ENCODE measurements around the gene RPIA.
"Not testable (repeated sequence)": the region's sequence is repeated elsewhere in the genome, so short reads cannot be mapped to it uniquely, and the experiment has no call there.

The RPIA gene

GRCh38 chr2:88737385-88737784, 45.9 kb downstream of the RPIA start:
- no peak for DNase-seq

DNA sequence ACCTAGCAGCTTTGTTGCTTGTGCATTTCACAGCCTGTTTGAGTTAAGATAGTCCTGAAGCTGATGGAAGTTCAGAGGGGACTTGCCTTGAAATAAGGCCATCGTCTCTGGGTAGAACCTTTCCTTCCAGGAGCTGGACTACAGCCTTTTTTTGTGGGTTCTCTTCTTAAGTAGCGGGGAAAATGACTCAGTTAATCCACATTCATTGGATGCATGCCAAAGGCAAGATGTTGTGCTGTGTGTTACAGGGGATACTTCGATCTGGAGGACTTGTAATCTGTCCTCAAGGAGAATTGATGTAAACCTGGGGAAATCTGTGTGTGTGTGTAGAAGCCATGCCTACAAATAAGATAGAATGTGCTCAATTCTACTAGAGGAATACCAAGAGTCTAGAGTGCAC, 46.8 kb downstream of the RPIA start:
- peak; percentile 48 for DNase-seq

DNA sequence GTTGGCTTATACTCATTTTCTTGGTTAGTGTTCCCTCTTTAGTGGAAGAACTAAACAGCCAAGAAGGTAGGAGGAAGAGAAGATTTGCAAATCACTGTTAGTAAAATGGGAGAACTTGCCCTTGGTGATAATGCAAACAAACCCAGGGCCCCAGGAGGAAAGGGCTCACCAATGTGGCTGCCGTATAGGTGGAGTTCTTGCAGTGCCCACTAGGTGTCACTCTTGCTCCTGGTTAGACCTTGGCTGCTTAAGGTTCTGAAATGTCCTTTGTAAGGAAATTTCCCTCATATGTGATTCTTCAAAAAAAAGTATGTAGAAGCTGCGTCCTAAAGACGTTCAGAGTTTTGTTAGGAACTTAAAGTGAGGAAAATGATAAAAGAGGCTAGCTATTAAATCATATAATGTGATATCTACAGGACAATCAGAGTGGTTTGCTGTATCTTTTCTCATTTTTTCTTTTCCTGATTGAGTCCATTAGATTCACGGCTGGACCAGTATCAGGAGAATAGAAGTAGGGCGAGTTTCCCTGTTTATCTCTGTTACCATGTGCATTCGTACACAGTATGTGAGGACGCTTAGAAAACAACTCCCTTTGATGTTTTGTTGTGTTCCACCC, 48.6 kb downstream of the RPIA start:
- peak; percentile 56 for DNase-seq

DNA sequence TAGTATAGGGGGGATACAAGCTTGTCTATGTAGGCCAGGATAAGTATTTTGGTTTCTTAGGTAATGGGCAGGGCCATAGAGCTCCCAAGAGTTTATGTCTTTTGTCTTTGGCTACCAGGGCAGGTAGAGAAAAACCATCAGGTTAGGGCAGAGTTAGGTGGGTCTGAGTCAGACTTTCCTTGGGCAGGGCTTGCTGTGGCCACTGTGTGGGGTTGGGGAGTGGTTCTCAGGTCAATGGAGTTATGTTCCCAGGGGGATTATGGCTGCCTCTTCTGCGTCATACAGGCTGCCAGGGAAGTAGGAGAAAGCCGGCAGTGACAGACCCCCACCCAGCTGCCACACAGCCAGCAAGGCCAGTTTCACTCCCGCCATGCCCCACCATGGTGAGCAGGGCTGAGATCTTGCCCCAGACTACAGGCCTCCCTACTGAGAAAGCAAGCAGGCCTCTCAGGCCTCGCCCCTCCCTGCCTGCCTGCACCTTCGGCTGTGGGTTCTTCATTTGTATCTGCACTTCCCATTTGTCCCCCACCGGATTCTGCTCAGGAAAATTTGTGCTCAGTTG, 55.5 kb downstream of the RPIA start:
- DNase-seq = no peak

DNA sequence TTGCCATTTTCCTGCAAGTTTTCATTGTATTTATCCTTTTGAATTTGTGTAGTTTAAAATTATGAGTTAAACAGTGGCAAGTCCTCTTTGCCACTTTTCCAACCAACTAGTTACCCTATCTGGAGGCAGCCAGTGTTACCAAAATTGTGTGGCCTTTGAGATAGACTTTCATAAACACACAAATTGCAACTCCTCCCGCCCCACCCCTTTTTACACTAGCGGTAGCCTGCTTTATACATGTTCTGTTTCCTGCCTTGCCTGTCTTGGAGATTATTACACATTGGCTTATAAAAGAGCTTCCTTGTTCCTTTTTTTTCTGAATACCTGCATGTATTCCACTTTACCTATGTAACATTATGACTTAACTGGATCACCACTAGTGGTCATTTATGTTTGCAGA, 56.5 kb downstream of the RPIA start:
- DNase-seq = no peak

GRCh38 chr2:88751768-88752167, 60.3 kb downstream of the RPIA start:
- DNase-seq = no peak

DNA sequence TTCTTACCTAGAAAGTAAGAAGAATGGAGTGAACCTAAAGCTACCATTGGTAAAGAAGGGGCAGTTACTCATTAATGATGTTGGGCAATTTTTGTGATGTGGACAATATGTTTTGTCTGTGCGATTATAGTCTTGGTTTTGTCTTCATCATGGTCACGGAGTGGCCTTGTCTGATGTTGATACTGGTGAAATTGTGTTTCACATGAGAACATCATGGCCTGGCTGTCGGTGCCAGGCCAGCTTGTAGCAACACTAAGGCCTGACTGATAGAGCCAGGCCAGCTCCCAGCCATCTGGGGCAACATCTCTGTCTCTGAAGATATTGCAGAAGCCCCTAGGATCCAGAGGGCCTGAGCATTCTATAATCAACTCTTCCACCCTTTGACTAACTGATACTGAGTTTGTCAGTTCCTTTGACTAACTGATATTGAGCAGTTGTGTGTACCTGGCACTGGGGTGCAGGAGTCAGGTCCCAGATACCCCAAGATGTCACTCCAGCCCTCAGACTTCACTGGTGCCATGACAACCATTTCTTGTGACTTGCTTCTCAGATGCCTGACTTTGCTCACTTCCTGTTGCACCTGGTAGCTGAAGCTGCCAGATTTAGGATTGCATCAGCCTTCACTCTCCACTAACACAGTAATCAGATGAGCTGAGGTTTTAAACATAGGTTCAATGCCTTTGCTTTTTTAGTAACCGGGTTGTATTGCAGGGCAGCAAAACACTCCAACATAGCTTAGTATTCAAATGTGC, 62.5 kb downstream of the RPIA start:
- no peak for DNase-seq

- no peak for DNase-seq
Observed at GRCh38 chr2:88754585-88755320, 63.3 kb downstream of the RPIA start.

GRCh38 chr2:88755836-88756235, 64.4 kb downstream of the RPIA start:
- DNase-seq = no peak

DNA sequence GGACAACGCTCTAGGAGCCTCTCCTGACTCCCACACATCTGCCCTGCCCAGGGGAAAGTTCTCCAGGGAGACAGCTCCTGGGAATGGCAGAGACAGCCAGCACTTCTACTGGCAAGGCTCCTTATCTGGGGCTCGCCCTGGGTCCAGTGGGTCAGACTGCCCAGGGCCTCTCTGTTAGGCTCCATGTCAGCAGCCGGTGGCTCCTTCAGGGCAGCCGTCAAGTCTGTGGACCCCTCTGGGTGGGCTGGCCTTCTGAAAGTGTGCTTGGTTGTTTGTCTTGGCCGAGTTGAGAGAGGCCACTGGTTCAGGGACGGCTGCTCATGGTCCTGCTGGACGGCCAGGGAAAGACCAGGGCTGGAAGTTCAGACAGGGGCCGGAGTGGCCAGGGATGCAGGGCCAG, 65.6 kb downstream of the RPIA start:
- DNase-seq = no peak

DNA sequence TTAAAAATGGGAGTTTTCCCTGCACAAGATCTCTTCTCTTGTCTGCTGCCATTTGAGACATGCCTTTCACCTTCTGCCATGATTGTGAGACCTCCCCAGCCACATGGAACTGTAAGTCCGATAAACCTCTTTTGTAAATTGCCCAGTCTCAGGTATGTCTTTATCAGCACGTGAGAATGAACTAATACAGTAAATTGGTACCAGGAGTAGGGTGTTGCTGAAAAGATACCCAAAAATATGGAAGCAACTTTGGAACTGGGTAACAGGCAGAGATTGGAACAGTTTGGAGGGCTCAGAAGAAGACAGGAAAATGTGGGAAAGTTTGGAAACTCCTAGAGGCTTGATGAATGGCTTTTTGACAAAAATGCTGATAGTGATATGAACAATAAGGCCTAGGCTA, 67.2 kb downstream of the RPIA start:
- not testable (repeated sequence) for DNase-seq

GRCh38 chr2:88760819-88761598, 69.5 kb downstream of the RPIA start:
- DNase-seq = no peak

DNA sequence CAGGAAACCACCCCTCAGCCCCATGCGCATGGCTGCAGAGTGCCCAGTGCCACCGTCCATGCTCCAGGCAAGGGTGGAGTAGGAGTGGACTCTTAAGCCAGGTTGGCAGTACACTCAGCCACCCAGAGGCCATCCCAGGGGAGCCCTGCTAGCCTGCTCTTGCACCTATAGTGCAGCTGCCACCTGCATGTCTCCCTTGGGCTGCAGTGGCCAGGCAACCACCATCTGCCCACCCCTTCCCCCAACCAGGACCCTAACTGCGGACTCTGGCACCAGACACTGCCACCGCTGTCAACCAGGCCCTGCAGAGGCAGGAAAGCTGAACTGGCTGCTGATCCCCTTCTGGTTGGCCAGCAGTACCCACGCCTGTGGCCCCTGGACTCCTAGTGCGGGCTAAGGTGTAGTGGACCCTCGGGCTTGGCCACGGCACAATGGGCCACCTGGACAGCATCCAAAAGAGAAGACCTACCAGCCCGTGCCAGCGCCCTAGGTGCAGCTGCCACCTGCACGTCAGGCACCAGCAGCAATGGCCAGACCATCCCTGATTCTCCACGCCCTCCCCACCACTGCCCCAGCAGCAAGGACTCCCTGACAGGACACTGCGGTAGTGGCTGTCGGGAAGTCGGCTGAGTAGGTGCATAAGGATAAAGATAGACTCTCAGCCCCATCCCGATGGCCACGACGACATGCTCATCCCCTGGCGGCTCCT, 72.8 kb downstream of the RPIA start:
- DNase-seq = no peak

DNA sequence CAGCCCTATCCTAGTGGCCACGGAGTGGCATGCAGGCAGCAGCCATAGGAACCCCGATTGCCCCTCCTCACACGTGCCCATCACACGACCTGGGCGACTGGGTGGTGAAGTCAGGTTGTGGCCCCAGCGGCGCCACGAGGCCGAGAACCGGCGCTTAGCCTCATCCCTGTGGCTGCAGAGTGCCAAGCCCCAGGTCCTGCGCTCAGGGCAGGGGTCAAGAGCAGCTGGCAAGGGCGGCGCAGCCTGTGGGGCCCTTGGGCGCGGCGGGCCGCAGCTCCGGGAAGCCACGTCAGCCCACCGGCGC, 73.3 kb downstream of the RPIA start:
- DNase-seq = no peak

DNA sequence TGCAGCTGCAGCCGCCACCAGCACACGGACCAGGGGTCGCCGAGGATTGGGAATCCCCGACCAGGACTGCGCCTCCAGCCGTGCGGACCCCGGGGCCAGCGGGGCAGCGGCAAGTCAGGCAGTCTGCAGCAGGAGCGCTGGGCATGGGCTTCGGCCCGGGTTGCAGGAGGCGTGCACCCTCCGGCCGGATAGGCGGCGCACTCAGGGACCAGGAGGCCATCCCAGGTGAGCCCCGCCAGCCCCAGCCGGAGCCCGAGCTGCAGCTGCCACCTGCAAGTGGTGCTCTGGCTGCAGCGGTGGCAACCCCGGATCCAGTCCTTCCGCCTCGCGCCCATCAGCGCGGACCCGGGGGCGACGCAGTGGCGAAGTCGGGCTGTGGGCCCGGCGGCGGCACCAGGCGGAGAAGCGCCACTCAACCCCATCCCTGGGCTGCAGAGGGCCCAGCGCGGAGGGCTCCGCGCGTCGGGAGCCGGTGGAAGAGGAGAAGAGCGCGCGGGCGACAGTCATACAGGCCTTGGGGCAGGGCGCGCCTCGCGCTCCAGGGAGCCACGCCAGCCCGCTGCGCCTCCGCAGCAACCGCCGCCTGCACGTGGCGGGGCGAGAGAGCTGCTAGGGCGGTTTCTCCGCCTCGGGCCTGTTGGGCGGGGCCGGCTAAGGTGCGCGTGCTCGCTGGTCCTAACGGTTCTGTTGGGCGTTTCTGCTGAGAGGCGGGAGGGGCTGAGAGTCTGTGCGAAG, 73.8 kb downstream of the RPIA start:
- no peak for DNase-seq

- DNase-seq = not testable (repeated sequence)
Observed at GRCh38 chr2:88765889-88766481, 74.5 kb downstream of the RPIA start.

- DNase-seq = no peak
Observed at GRCh38 chr2:88770016-88770415, 78.5 kb downstream of the RPIA start.

DNA sequence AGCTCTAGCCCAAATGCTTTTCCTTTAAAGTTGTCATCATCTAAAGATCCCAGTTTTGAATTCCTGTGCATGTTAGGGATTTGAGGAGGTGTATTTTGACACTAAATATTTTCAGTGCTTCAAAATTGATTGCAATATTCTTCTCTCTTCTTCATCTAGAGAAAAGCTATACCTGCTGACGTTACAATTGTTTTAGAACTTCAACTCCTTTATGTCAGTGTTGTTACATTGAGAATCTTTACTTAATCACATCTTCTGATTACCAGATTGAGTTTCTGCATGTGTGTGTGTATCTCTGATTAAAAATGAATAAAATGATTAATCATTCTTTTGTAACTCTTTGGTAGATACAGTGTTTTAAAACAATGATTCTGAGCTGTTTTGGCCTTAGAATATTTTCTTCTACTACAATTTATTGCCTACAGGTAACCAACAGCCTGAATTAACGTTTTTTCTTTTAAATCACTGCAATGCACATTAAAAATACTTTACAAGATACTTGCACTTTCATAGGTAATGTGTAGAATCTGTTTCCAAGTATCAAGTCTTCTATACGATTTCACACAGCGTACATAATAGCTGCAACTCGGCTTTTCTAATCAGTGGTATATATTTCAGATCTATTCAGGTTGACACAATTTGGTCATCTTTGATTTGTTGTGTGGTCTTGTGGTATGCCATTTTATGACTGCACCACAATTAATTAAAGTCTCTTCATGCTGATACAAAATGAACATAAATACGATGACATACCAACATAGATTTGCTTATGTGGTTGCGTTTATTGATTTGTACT, 82.0 kb downstream of the RPIA start:
- DNase-seq = not testable (repeated sequence)

- DNase-seq = not testable (repeated sequence)
Observed at GRCh38 chr2:88789213-88789612, 97.7 kb downstream of the RPIA start.

GRCh38 chr2:88795932-88796331, 104.5 kb downstream of the RPIA start:
- not testable (repeated sequence) for DNase-seq

Measured in HCEC 1CT (cell line).